ENCODE data around the gene GABPA. TPM values are rescaled to one million over a fixed set of nuclear protein-coding genes. Genes with fewer than 3 reads are reported as not detected.
"Not testable (repeated sequence)": the region's sequence is repeated elsewhere in the genome, so short reads cannot be mapped to it uniquely, and the experiment has no call there.

The GABPA gene
- total RNA-seq, 3 donors from 2014 or later: 21.9 to 26.5 (median 24.8) TPM

- no peak for TF ChIP-seq CTCF (IDR thresholded peaks at IDR 0.05)
- ATAC-seq (no peak), DNase-seq (no peak)
- intact Hi-C loops (cut with DNase I, micrococcal nuclease): no loop called here
- no peak overlapping the region for H3K4me3 ChIP-seq
- H3K4me1 ChIP-seq (ENCODE audit: low read depth): no peaks in the 10 kb centered on the region
- no peaks in the 10 kb centered on the region for H3K36me3 ChIP-seq (ENCODE audit: low read depth)
- H3K9me3 ChIP-seq: no peaks in the 10 kb centered on the region
Measured at GRCh38 chr21:25760061-25760460, 25.3 kb downstream of the GABPA start.

GRCh38 chr21:25760677-25761076 lies 25.9 kb downstream of the GABPA start:
- Histone ChIP-seq H3K36me3 (ENCODE audit: low read depth) (no peaks in the 10 kb centered on the region), H3K9me3 (no peaks in the 10 kb centered on the region), H3K4me3 (no peak overlapping the region), H3K4me1 (ENCODE audit: low read depth) (no peaks in the 10 kb centered on the region)
- DNase-seq: no peak
- no peak for TF ChIP-seq CTCF (IDR thresholded peaks at IDR 0.05)
- intact Hi-C loops (cut with DNase I, micrococcal nuclease): no loop called here
- ATAC-seq: no peak

GRCh38 chr21:25764065-25764464 lies 29.3 kb downstream of the GABPA start:
- no peak overlapping the region for H3K4me3 ChIP-seq
- no peak for TF ChIP-seq CTCF (IDR thresholded peaks at IDR 0.05)
- no peaks in the 10 kb centered on the region for H3K36me3 ChIP-seq (ENCODE audit: low read depth)
- intact Hi-C loops (cut with DNase I, micrococcal nuclease): no loop called here
- DNase-seq: no peak
- ATAC-seq: no peak
- no peaks in the 10 kb centered on the region for H3K9me3 ChIP-seq
- H3K4me1 ChIP-seq (ENCODE audit: low read depth): no peaks in the 10 kb centered on the region

- ATAC-seq (no peak), DNase-seq (no peak)
- Histone ChIP-seq H3K9me3 (no peaks in the 10 kb centered on the region), H3K4me3 (no peak overlapping the region), H3K36me3 (ENCODE audit: low read depth) (no peaks in the 10 kb centered on the region), H3K4me1 (ENCODE audit: low read depth) (no peaks in the 10 kb centered on the region)
- intact Hi-C loops (cut with DNase I, micrococcal nuclease): no loop called here
- TF ChIP-seq CTCF (IDR thresholded peaks at IDR 0.05): no peak
Measured at GRCh38 chr21:25767921-25768320, 33.1 kb downstream of the GABPA start.

GRCh38 chr21:25772686-25773085 lies 37.9 kb downstream of the GABPA start:
- Histone ChIP-seq H3K4me3 (no peak overlapping the region), H3K36me3 (ENCODE audit: low read depth) (no peaks in the 10 kb centered on the region), H3K4me1 (ENCODE audit: low read depth) (no peaks in the 10 kb centered on the region), H3K9me3 (no peaks in the 10 kb centered on the region)
- TF ChIP-seq CTCF (IDR thresholded peaks at IDR 0.05): no peak
- intact Hi-C loops (cut with DNase I, micrococcal nuclease): no loop called here
- ATAC-seq (no peak), DNase-seq (no peak)

- no peak for DNase-seq
- no peaks in the 10 kb centered on the region for H3K36me3 ChIP-seq (ENCODE audit: low read depth)
Measured at GRCh38 chr21:25776440-25776839, 41.7 kb downstream of the GABPA start.

GRCh38 chr21:25778126-25778875 lies 43.5 kb downstream of the GABPA start:
- DNase-seq; H3K36me3 ChIP-seq (ENCODE audit: low read depth); H3K9me3 ChIP-seq; H3K4me1 ChIP-seq (ENCODE audit: low read depth); intact Hi-C loops (cut with DNase I, micrococcal nuclease); ATAC-seq; H3K4me3 ChIP-seq: not testable (repeated sequence)

More at GRCh38 chr21:25776440-25776839, 41.7 kb downstream of the GABPA start:
- intact Hi-C loops (cut with DNase I, micrococcal nuclease): no loop called here
- Histone ChIP-seq H3K4me3 (no peak overlapping the region), H3K4me1 (ENCODE audit: low read depth) (no peaks in the 10 kb centered on the region), H3K9me3 (no peaks in the 10 kb centered on the region)
- ATAC-seq: no peak
- no peak for TF ChIP-seq CTCF (IDR thresholded peaks at IDR 0.05)

All from mucosa of descending colon (tissue), 3 donors.